GM19324 (cell line): ENCODE results near the gene NEGR1.
A peak's percentile ranks its signal among the peaks of the same experiment; 100 is the strongest.

ENCODE experiments used
- ATAC-seq: cut with Tn5 transposase; IDR thresholded peaks from one replicate; pipeline ENCODE4 v1.9.1; 2021; ENCODE audit warnings: mild to moderate bottlenecking, moderate library complexity; ENCODE audit not compliant: unreplicated experiment, low FRiP score

The NEGR1 gene

GRCh38 chr1:72282271-72283021, at the start of gene NEGR1:
TSS of gene NEGR1 (minus strand) at chr1:72282539.
- ATAC-seq = peak; percentile 66

GRCh38 chr1:72326494-72326893, 44.2 kb upstream of the NEGR1 start:
- ATAC-seq = no peak

- no peak for ATAC-seq
Observed at GRCh38 chr1:72324451-72324850, 42.1 kb upstream of the NEGR1 start.

GRCh38 chr1:72322910-72323309, 40.6 kb upstream of the NEGR1 start:
- no peak for ATAC-seq

- no peak for ATAC-seq
Observed at GRCh38 chr1:72296501-72296900, 14.2 kb upstream of the NEGR1 start.

GRCh38 chr1:72288886-72289285, 6.5 kb upstream of the NEGR1 start:
- ATAC-seq = no peak

- ATAC-seq = no peak
Observed at GRCh38 chr1:72286401-72286800, 4.1 kb upstream of the NEGR1 start.

- no peak for ATAC-seq
Observed at GRCh38 chr1:72285074-72285425, 2.7 kb upstream of the NEGR1 start.

- no peak for ATAC-seq
Observed at GRCh38 chr1:72284348-72285073, 2.2 kb upstream of the NEGR1 start.

- no peak for ATAC-seq
Observed at GRCh38 chr1:72284084-72284347, 1.7 kb upstream of the NEGR1 start.

- ATAC-seq = no peak
Observed at GRCh38 chr1:72283307-72284083, 1.2 kb upstream of the NEGR1 start.

- ATAC-seq = no peak
Observed at GRCh38 chr1:72283022-72283306, 625 bp upstream of the NEGR1 start.

GRCh38 chr1:72281637-72282270, 585 bp downstream of the NEGR1 start:
- no peak for ATAC-seq

GRCh38 chr1:72281144-72281543, 1.2 kb downstream of the NEGR1 start:
- ATAC-seq = no peak

GRCh38 chr1:72280711-72281110, 1.6 kb downstream of the NEGR1 start:
- ATAC-seq = no peak

- ATAC-seq = no peak
Observed at GRCh38 chr1:72280131-72280530, 2.2 kb downstream of the NEGR1 start.

GRCh38 chr1:72278461-72278860, 3.9 kb downstream of the NEGR1 start:
- no peak for ATAC-seq

GRCh38 chr1:72271555-72272085, 10.7 kb downstream of the NEGR1 start:
- no peak for ATAC-seq

- no peak for ATAC-seq
Observed at GRCh38 chr1:72262735-72263134, 19.6 kb downstream of the NEGR1 start.

- ATAC-seq = no peak
Observed at GRCh38 chr1:72253132-72253531, 29.2 kb downstream of the NEGR1 start.

GRCh38 chr1:72241397-72241796, 40.9 kb downstream of the NEGR1 start:
- no peak for ATAC-seq
